ENCODE results near the gene MACROD2.

Gene MACROD2

DNA sequence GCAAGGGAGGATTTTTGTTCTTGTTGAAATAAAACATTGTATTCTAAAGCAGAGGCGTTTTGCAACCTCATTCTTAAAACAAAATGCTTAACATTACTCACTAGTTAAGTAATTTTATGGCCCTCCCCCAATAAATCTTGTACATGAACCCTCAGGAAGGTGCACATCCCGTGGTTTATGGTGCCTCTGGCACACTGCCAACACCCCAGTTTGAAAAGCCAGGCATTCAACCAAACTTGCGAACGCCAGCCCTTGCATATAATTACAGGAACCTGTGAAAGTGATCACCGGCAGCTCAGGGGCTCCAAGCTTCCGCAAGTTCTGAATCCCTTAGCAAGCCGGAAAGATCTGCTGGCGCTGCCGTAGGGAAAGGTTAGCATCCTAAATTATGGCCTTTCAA lies 1451.1 kb downstream of the MACROD2 start (continued):
- TF ChIP-seq, protein P1, sequence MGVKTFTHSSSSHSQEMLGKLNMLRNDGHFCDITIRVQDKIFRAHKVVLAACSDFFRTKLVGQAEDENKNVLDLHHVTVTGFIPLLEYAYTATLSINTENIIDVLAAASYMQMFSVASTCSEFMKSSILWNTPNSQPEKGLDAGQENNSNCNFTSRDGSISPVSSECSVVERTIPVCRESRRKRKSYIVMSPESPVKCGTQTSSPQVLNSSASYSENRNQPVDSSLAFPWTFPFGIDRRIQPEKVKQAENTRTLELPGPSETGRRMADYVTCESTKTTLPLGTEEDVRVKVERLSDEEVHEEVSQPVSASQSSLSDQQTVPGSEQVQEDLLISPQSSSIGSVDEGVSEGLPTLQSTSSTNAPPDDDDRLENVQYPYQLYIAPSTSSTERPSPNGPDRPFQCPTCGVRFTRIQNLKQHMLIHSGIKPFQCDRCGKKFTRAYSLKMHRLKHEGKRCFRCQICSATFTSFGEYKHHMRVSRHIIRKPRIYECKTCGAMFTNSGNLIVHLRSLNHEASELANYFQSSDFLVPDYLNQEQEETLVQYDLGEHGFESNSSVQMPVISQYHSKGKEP (tag by site-specific recombination; IDR thresholded peaks at IDR 0.05): peak; percentile 23; the same call in 1 of the 2 replicates
- 0 out of 2 replicates have a peak, but pooled peaks have one; percentile 16 for TF ChIP-seq ZNF830 (tag by site-specific recombination; IDR thresholded peaks at IDR 0.05; ENCODE audit: low read depth)

DNA sequence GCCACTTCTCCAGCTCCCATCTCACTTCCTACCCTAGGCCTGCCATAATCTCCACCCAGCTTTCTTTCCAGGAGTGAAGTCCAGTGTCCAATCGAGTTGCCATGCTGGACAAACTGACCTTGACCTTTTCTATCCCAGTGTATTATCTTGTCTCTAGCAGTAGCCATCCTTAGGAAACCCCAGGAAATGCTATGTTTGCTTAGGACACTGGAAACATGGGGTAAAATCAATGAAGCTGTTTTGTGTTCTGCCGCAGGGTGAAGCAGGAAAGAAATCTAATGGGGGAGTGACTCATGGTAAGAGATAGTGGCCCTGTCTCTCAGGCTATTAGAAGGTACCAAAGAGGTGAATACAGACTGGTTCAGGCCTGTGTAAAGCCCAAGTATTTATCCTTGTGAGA lies 1452.2 kb downstream of the MACROD2 start:
- CTCF ChIA-PET: no interaction called here
- POLR2A ChIA-PET: no interaction called here
- peaks cover 5% of the 10 kb centered on the region; the same call in 1 of the 2 replicates for H3K4me1 ChIP-seq (ENCODE audit: control insufficient read depth, insufficient read depth, low read length)

DNA sequence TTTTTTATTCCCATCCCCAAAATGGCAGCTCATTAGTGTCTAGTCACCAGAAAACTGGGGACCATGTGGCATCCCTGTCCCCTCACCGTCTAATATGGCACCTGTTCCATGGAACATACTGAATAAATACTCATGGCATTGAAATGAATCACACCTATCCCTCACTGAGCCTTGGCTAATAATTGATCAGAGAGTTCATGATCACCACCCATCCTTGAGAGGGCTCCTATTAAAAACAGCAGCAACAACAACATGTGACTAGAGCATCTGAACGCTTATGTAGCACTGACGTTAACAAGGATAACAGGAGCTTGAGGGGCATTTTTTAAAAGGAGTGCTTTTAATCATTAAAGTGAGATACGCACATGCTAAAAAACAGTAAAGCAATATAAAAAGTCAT lies 1453.7 kb downstream of the MACROD2 start:
- Histone ChIP-seq H3K4me1 (ENCODE audit: control insufficient read depth, insufficient read depth, low read length) (peaks cover 5% of the 10 kb centered on the region; the same call in 1 of the 2 replicates), H3K4me3 (ENCODE audit: low read depth, low read length) (no peak overlapping the region), H3K36me3 (ENCODE audit: control insufficient read depth in 2 of 2, insufficient read depth in 1 of 2, low read length in 2 of 2) (no peaks in the 10 kb centered on the region), H3K27ac (ENCODE audit: extremely low read depth, low read depth, low read length) (no peak overlapping the region), H3K9me3 (ENCODE audit: control insufficient read depth, insufficient read depth, low read depth, low read length) (no peaks in the 10 kb centered on the region)
- CTCF ChIA-PET: interaction anchor here (0.6 to 1.1 kb wide), 3 partner anchors 194 to 497 kb away, joined by 3 read pairs; no protein-coding TSS in a partner anchor
- POLR2A ChIA-PET: no interaction called here
- TF ChIP-seq ZNF473 (tag by site-specific recombination; IDR thresholded peaks at IDR 0.05): no peak
- TF ChIP-seq, protein P2, sequence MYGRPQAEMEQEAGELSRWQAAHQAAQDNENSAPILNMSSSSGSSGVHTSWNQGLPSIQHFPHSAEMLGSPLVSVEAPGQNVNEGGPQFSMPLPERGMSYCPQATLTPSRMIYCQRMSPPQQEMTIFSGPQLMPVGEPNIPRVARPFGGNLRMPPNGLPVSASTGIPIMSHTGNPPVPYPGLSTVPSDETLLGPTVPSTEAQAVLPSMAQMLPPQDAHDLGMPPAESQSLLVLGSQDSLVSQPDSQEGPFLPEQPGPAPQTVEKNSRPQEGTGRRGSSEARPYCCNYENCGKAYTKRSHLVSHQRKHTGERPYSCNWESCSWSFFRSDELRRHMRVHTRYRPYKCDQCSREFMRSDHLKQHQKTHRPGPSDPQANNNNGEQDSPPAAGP (tag by site-specific recombination; IDR thresholded peaks at IDR 0.05): no peak
- TF ChIP-seq, protein P3, sequence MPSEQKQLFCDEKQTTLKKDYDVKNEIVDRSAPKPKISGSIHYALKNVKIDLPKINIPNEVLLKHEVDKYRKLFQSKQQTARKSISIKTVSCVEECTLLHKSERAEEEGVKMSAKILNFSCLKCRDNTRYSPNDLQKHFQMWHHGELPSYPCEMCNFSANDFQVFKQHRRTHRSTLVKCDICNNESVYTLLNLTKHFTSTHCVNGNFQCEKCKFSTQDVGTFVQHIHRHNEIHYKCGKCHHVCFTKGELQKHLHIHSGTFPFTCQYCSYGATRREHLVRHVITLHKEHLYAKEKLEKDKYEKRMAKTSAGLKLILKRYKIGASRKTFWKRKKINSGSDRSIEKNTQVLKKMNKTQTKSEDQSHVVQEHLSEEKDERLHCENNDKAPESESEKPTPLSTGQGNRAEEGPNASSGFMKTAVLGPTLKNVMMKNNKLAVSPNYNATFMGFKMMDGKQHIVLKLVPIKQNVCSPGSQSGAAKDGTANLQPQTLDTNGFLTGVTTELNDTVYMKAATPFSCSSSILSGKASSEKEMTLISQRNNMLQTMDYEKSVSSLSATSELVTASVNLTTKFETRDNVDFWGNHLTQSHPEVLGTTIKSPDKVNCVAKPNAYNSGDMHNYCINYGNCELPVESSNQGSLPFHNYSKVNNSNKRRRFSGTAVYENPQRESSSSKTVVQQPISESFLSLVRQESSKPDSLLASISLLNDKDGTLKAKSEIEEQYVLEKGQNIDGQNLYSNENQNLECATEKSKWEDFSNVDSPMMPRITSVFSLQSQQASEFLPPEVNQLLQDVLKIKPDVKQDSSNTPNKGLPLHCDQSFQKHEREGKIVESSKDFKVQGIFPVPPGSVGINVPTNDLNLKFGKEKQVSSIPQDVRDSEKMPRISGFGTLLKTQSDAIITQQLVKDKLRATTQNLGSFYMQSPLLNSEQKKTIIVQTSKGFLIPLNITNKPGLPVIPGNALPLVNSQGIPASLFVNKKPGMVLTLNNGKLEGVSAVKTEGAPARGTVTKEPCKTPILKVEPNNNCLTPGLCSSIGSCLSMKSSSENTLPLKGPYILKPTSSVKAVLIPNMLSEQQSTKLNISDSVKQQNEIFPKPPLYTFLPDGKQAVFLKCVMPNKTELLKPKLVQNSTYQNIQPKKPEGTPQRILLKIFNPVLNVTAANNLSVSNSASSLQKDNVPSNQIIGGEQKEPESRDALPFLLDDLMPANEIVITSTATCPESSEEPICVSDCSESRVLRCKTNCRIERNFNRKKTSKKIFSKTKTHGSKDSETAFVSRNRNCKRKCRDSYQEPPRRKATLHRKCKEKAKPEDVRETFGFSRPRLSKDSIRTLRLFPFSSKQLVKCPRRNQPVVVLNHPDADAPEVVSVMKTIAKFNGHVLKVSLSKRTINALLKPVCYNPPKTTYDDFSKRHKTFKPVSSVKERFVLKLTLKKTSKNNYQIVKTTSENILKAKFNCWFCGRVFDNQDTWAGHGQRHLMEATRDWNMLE (tag by site-specific recombination; conservative IDR thresholded peaks at IDR 0.05; ENCODE audit: low read depth): no peak
- TF ChIP-seq ZNF214 (tag by site-specific recombination; IDR thresholded peaks at IDR 0.05; ENCODE audit: borderline replicate concordance): no peak
- no peak for TF ChIP-seq ZNF211 (tag by site-specific recombination; IDR thresholded peaks at IDR 0.05; ENCODE audit: low read depth)
- TF ChIP-seq, protein P4, sequence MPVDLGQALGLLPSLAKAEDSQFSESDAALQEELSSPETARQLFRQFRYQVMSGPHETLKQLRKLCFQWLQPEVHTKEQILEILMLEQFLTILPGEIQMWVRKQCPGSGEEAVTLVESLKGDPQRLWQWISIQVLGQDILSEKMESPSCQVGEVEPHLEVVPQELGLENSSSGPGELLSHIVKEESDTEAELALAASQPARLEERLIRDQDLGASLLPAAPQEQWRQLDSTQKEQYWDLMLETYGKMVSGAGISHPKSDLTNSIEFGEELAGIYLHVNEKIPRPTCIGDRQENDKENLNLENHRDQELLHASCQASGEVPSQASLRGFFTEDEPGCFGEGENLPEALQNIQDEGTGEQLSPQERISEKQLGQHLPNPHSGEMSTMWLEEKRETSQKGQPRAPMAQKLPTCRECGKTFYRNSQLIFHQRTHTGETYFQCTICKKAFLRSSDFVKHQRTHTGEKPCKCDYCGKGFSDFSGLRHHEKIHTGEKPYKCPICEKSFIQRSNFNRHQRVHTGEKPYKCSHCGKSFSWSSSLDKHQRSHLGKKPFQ (tag by site-specific recombination; IDR thresholded peaks at IDR 0.05): no peak
- no peak for TF ChIP-seq ZXDB (tag by site-specific recombination; IDR thresholded peaks at IDR 0.05)

More for the DNA sequence above, 1452.2 kb downstream of the MACROD2 start:
- no peaks in the 10 kb centered on the region for H3K9me3 ChIP-seq (ENCODE audit: control insufficient read depth, insufficient read depth, low read depth, low read length)
- H3K4me3 ChIP-seq (ENCODE audit: low read depth, low read length): no peak overlapping the region
- no peak overlapping the region for H3K27ac ChIP-seq (ENCODE audit: extremely low read depth, low read depth, low read length)
- no peak for TF ChIP-seq ZNF248 (tag by site-specific recombination; IDR thresholded peaks at IDR 0.05)
- TF ChIP-seq ZNF660 (tag by site-specific recombination; IDR thresholded peaks at IDR 0.05): no peak
- no peak for TF ChIP-seq ZBTB1 (tag by site-specific recombination; IDR thresholded peaks at IDR 0.05)
- TF ChIP-seq, protein P5, sequence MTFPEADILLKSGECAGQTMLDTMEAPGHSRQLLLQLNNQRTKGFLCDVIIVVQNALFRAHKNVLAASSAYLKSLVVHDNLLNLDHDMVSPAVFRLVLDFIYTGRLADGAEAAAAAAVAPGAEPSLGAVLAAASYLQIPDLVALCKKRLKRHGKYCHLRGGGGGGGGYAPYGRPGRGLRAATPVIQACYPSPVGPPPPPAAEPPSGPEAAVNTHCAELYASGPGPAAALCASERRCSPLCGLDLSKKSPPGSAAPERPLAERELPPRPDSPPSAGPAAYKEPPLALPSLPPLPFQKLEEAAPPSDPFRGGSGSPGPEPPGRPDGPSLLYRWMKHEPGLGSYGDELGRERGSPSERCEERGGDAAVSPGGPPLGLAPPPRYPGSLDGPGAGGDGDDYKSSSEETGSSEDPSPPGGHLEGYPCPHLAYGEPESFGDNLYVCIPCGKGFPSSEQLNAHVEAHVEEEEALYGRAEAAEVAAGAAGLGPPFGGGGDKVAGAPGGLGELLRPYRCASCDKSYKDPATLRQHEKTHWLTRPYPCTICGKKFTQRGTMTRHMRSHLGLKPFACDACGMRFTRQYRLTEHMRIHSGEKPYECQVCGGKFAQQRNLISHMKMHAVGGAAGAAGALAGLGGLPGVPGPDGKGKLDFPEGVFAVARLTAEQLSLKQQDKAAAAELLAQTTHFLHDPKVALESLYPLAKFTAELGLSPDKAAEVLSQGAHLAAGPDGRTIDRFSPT (tag by site-specific recombination; IDR thresholded peaks at IDR 0.05): no peak
- no peak for TF ChIP-seq SP2 (tag by site-specific recombination; IDR thresholded peaks at IDR 0.05)
- TF ChIP-seq HOXA7 (CRISPR knock-in tag; IDR thresholded peaks at IDR 0.05; ENCODE audit: borderline replicate concordance): no peak
- no peak for TF ChIP-seq ZNF132 (tag by site-specific recombination; IDR thresholded peaks at IDR 0.05; ENCODE audit: borderline replicate concordance)
- TF ChIP-seq, protein P6, sequence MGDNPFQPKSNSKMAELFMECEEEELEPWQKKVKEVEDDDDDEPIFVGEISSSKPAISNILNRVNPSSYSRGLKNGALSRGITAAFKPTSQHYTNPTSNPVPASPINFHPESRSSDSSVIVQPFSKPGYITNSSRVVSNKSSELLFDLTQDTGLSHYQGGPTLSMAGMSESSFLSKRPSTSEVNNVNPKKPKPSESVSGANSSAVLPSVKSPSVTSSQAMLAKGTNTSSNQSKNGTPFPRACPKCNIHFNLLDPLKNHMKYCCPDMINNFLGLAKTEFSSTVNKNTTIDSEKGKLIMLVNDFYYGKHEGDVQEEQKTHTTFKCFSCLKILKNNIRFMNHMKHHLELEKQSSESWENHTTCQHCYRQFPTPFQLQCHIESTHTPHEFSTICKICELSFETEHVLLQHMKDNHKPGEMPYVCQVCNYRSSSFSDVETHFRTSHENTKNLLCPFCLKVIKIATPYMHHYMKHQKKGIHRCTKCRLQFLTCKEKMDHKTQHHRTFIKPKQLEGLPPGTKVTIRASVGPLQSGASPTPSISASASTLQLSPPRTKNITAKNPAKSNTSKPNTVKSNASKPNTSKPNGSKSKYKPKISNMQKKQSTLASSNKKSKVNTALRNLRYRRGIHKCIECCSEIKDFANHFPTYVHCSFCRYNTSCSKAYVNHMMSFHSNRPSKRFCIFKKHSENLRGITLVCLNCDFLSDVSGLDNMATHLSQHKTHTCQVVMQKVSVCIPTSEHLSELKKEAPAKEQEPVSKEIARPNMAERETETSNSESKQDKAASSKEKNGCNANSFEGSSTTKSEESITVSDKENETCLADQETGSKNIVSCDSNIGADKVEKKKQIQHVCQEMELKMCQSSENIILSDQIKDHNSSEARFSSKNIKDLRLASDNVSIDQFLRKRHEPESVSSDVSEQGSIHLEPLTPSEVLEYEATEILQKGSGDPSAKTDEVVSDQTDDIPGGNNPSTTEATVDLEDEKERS (tag by site-specific recombination; IDR thresholded peaks at IDR 0.05): no peak
- no peak for TF ChIP-seq ZNF426 (tag by site-specific recombination; IDR thresholded peaks at IDR 0.05)
- no peak for TF ChIP-seq ZNF146 (tag by site-specific recombination; IDR thresholded peaks at IDR 0.05)
- no peak for TF ChIP-seq ZNF302 (tag by site-specific recombination; IDR thresholded peaks at IDR 0.05; ENCODE audit: low read depth)
- no peak for TF ChIP-seq KLF10 (tag by site-specific recombination; IDR thresholded peaks at IDR 0.05)
- TF ChIP-seq ZNF311 (tag by site-specific recombination; IDR thresholded peaks at IDR 0.05; ENCODE audit: borderline replicate concordance): no peak
- no peaks in the 10 kb centered on the region for H3K36me3 ChIP-seq (ENCODE audit: control insufficient read depth in 2 of 2, insufficient read depth in 1 of 2, low read length in 2 of 2)
